GM12872 (cell line): ENCODE measurements around the gene ALDH9A1.

ENCODE experiments used
- TF ChIP-seq, protein P1 (sequence below): IDR thresholded peaks from 3 replicates; pipeline ENCODE4 v1.5.1; 2011; ENCODE audit warnings: low read depth, mild to moderate bottlenecking, low read length, moderate library complexity; ENCODE audit not compliant: insufficient read depth

ALDH9A1 gene

GRCh38 chr1:165635329-165635728 is 63.0 kb downstream of the ALDH9A1 start:
- TF ChIP-seq, protein P1, sequence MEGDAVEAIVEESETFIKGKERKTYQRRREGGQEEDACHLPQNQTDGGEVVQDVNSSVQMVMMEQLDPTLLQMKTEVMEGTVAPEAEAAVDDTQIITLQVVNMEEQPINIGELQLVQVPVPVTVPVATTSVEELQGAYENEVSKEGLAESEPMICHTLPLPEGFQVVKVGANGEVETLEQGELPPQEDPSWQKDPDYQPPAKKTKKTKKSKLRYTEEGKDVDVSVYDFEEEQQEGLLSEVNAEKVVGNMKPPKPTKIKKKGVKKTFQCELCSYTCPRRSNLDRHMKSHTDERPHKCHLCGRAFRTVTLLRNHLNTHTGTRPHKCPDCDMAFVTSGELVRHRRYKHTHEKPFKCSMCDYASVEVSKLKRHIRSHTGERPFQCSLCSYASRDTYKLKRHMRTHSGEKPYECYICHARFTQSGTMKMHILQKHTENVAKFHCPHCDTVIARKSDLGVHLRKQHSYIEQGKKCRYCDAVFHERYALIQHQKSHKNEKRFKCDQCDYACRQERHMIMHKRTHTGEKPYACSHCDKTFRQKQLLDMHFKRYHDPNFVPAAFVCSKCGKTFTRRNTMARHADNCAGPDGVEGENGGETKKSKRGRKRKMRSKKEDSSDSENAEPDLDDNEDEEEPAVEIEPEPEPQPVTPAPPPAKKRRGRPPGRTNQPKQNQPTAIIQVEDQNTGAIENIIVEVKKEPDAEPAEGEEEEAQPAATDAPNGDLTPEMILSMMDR, result no peak

- TF ChIP-seq, protein P1, result no peak
Observed at GRCh38 chr1:165634154-165634921, 64.0 kb downstream of the ALDH9A1 start.

DNA sequence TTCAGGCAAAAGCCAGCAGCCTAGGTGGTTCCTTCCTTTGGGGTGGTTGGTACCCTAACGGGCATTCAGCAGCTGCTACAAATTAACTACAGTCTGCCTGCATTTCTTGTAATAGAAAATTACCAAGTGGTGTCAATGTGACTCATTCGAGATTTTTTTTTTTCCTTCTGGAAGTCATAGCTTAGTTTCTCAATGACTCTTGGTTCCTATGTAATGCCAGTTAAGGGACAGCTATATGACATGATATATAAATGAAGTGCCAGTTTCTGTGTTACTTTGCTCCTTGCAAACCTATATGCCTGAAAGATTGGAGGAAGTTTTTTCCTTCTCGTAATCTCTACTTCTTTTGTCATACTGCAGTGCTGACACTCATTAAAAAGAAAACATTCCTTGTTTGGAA is 64.7 kb downstream of the ALDH9A1 start:
- TF ChIP-seq, protein P1, result no peak

DNA sequence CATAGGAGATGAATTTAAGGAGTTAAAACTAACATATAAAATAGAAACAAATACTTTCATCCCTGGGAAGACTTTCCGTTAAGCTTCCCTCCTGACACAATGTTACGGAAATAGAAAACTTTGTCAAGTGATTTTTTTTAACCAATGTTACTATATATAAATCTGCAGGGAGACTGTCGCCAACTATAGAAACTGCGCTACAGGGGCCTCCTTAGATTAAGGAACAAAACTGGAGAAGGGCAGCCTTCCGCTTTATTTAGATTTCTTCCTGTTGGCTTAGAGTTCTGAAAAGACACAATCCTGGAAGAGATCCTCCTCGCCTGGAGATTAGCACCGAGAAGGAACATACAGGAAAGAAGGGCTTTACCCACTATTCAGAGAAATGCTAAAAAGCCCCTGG is 65.9 kb downstream of the ALDH9A1 start:
- TF ChIP-seq, protein P1, result no peak

GRCh38 chr1:165632152-165632469 is 66.3 kb downstream of the ALDH9A1 start:
- TF ChIP-seq, protein P1, result no peak

DNA sequence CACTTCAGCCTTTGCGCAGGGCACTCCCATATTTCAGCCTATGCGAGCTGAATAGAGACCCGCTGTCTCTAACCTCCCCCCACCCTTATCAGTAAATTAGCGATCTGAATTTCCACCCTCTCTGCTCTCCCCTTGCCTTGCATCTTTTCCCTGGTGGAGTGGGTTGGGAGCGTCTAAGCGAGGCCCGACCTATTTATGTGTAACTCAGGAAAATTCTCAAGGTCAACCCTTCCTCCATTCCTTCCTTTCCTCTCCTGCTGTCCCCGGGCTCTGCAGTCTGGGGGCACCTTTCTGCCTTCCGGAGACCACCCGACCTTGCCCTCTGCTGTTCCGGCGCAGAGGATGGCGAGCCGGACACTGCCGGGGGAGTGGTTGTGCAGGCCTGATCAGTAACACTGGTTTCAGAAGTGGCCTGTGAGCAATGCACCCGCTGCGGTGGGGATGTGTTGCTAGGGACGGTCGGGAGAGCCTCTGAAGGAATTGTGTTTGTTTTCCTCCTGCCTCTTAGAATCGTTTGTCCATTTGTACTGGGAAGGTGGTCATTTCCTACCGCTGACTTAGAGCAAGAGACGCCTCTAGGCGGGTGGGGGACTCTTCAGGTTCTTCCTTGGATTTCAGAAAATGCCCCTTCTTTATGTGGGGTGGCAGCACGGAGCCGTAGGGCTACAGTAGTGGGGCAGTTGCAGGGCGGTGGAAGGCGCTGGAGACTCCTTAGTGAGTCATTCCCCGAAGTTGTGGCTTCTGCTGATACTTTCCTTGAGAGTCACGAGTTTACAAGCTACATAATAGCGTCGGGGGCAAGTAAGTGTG is 66.8 kb downstream of the ALDH9A1 start:
- TF ChIP-seq, protein P1, result 0 out of 3 replicates have a peak, but pooled peaks have one; percentile 21

DNA sequence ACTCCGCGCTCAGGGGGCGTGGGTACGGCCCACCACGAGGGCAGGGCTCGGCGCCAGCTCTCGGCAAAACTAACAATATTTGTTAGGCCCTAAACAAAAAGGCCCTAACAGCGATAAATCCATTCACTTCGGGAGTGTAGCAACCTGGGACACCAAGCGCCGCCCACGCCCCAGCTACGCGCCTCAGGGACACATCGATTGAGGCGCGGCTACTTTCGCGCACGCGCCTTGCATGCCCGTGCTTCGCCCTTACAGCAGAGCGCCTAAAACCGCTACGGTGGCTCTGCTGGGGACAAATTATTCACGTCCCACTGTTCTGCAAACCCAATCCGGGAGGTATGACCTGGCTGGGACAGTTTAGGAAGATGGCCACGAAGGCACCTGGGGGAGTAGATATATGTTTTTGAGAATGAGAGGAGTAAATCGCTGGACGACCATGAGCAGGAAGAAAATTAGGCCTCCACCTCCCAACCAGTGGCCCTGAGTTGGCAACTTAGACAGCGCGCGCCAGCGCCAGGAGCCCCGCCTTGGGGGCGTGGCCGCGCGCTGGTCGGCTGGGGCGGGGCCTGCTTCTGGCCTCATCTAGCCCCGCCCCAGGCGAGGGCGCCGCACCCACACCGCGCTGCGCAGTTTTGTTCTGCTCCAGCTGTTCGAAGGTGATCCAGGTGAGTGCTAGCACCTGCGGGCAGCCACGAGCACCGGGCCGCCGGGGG is 67.6 kb downstream of the ALDH9A1 start, which contains the start of gene MGST3:
Gene MGST3 (plus strand): TSS at position 606 of the 713 bp plus-strand sequence. CDS start 18,614 bp downstream, outside the sequence.
- TF ChIP-seq, protein P1, result no peak
